Erythroblast (primary cell): ENCODE data around the gene TSPEAR.

Experiments
- GATA1 ChIP-seq: IDR thresholded peaks from 2 replicates; pipeline ENCODE4 v1.6.1; 2011; ENCODE audit warnings: low read depth, mild to moderate bottlenecking, control low read depth, low read length, moderate library complexity
- POLR2A ChIP-seq: IDR thresholded peaks from 2 replicates; pipeline ENCODE4 v1.6.1; 2011; ENCODE audit warnings: mild to moderate bottlenecking, low read length

DNA sequence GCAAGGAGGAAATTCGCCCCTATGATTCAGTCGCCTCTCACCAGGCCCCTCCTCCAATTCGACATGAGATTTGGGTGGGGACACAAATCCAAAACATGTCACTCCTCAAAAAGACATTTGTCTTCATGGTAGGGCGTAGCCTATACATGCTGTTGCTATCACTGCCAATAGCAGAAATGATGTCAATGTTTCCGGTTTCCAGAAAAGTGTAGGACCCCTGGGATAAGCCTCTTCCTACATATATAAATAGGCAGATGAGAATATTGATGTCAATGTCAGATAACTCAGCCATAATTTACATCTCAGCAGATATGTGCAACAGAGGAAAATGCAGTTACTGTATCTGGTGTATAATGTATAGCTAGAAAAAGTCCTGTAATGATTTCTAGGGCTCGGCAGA is 239.4 kb downstream of the TSPEAR start:
- TF ChIP-seq POLR2A: no peak
- TF ChIP-seq GATA1: no peak
